K562 (cell line): ENCODE measurements around the gene IGSF21. TPM values are rescaled to one million over a fixed set of nuclear protein-coding genes. Genes with fewer than 3 reads are reported as not detected.
A peak's percentile ranks its signal among the peaks of the same experiment; 100 is the strongest.

Experiments
- ARID1B ChIP-seq: fragments of 450-650 bp; IDR thresholded peaks from 2 replicates; pipeline ENCODE4 v1.6.1; 2016; ENCODE audit warnings: antibody characterized with exemption, mild to moderate bottlenecking, inconsistent platforms
- CEBPB ChIP-seq: fragments of 450-650 bp; IDR thresholded peaks from 2 replicates; pipeline ENCODE4 v1.6.1; 2016; ENCODE audit warnings: missing genetic modification characterization, missing compliant biosample characterization
- GABPA ChIP-seq: fragments of 200-800 bp; sonication (Bioruptor generic); conservative IDR thresholded peaks from 2 replicates; pipeline ENCODE4 v1.6.1; 2016; ENCODE audit warnings: low read depth, missing genetic modification characterization, missing compliant biosample characterization
- HDAC2 ChIP-seq: fragments of 450-650 bp; IDR thresholded peaks from 2 replicates; pipeline ENCODE4 v1.6.1; 2016; ENCODE audit warnings: mild to moderate bottlenecking
- HMG20A ChIP-seq: fragments of 450-650 bp; formaldehyde crosslinking; conservative IDR thresholded peaks from 2 replicates; pipeline ENCODE4 v1.4.0; 2020; ENCODE audit warnings: mild to moderate bottlenecking, mixed read lengths
- ILK ChIP-seq: fragments of 450-650 bp; IDR thresholded peaks from 2 replicates; pipeline ENCODE4 v1.6.1; 2016; ENCODE audit warnings: missing genetic modification characterization, low read depth, mild to moderate bottlenecking, missing compliant biosample characterization, moderate library complexity, borderline replicate concordance
- KLF13 ChIP-seq: fragments of 450-650 bp; IDR thresholded peaks from 2 replicates; pipeline ENCODE4 v1.6.1; 2016; ENCODE audit warnings: missing genetic modification characterization, low read depth, mild to moderate bottlenecking, missing compliant biosample characterization, moderate library complexity, borderline replicate concordance
- KLF16 ChIP-seq: IDR thresholded peaks from 2 replicates; pipeline ENCODE4 v1.6.1; 2016; ENCODE audit warnings: antibody characterized with exemption
- KLF6 ChIP-seq: fragments of 250-450 bp; sonication (Bioruptor Pico); IDR thresholded peaks from 2 replicates; pipeline ENCODE4 v1.4.0; 2020; ENCODE audit warnings: mild to moderate bottlenecking, moderate library complexity, borderline replicate concordance
- MIER1 ChIP-seq: fragments of 450-650 bp; IDR thresholded peaks from 2 replicates; pipeline ENCODE4 v1.6.1; 2016; ENCODE audit warnings: antibody characterized with exemption, mild to moderate bottlenecking, low read depth
- MYC ChIP-seq, 2 experiments: fragments of 250-450 bp in 1 of 2; sonication (Bioruptor Pico) in 1 of 2; IDR thresholded peaks; 2 replicates each; pipeline versions ENCODE4 v1.5.1 to v1.6.1; 2012 to 2021; ENCODE audit warnings: low read depth in 2 of 2, borderline replicate concordance in 1 of 2, improper control_type of control experiment in 1 of 2, low read length in 1 of 2, mild to moderate bottlenecking in 1 of 2, moderate library complexity in 1 of 2
- NR2C2 ChIP-seq, 2 experiments: fragments of 200-800 bp in 1 of 2; sonication (Bioruptor generic) in 1 of 2; sonication (generic) in 1 of 2; formaldehyde crosslinking in 1 of 2; IDR thresholded peaks; 2 replicates each; pipeline versions ENCODE4 v1.6.1 to v1.8.0; 2016 to 2022; ENCODE audit warnings: mild to moderate bottlenecking in 1 of 2, missing compliant biosample characterization in 1 of 2, missing genetic modification characterization in 1 of 2, missing genetic modification reagents in 1 of 2
- PHTF2 ChIP-seq: fragments of 250-450 bp; sonication (Bioruptor Pico); IDR thresholded peaks from 2 replicates; pipeline ENCODE4 v1.5.0; 2021; ENCODE audit warnings: mild to moderate bottlenecking
- RAD21 ChIP-seq, 2 experiments: fragments of 250-450 bp in 1 of 2; fragments of 450-650 bp in 1 of 2; sonication (Bioruptor Pico) in 1 of 2; formaldehyde crosslinking in 1 of 2; IDR thresholded peaks in 1 of 2; conservative IDR thresholded peaks in 1 of 2; 2 replicates each; pipeline versions ENCODE4 v1.4.0 to v1.8.0; 2020 to 2022; ENCODE audit warnings: mild to moderate bottlenecking in 2 of 2, moderate library complexity in 1 of 2
- SOX6 ChIP-seq: fragments of 450-650 bp; IDR thresholded peaks from 2 replicates; pipeline ENCODE4 v1.6.1; 2014; ENCODE audit warnings: mild to moderate bottlenecking
- TEAD1 ChIP-seq, 2 experiments: fragments of 450-650 bp in 1 of 2; sonication (generic) in 1 of 2; formaldehyde crosslinking; IDR thresholded peaks; 2 replicates each; pipeline versions ENCODE4 v1.4.0 to v1.8.0; 2020 to 2022; ENCODE audit warnings: mild to moderate bottlenecking in 2 of 2, missing genetic modification reagents in 1 of 2
- ZKSCAN3 ChIP-seq: fragments of 250-450 bp; sonication (Bioruptor Pico); IDR thresholded peaks from 2 replicates; pipeline ENCODE4 v1.4.0; 2020
- ZNF197 ChIP-seq: fragments of 200-800 bp; sonication (Bioruptor generic); IDR thresholded peaks from 2 replicates; pipeline ENCODE4 v1.6.1; 2016; ENCODE audit warnings: low read depth, missing genetic modification characterization, missing compliant biosample characterization
- ZNF212 ChIP-seq: fragments of 450-650 bp; formaldehyde crosslinking; IDR thresholded peaks from 2 replicates; pipeline ENCODE4 v1.4.0; 2020; ENCODE audit warnings: mild to moderate bottlenecking
- ZNF77 ChIP-seq: fragments of 250-450 bp; sonication (Bioruptor Pico); IDR thresholded peaks from 2 replicates; pipeline ENCODE4 v1.5.0; 2020
- ZSCAN32 ChIP-seq: fragments of 450-650 bp; formaldehyde crosslinking; IDR thresholded peaks from 2 replicates; pipeline ENCODE4 v1.4.0; 2020; ENCODE audit warnings: mild to moderate bottlenecking, moderate library complexity
- ZZZ3 ChIP-seq: fragments of 450-650 bp; IDR thresholded peaks from 2 replicates; pipeline ENCODE4 v1.6.1; 2016; ENCODE audit warnings: antibody characterized with exemption, mild to moderate bottlenecking, moderate library complexity
- polyA plus RNA-seq, 8 experiments: library from polyadenylated mRNA; depleted of rRNA in 4 of 8; stranded (reverse) in 5 of 8; unstranded in 3 of 8; fragments of >200 nt; fragmentation: Nextera tagmentation in 2 of 8; fragmentation: Illumina TruSeq in 1 of 8; extraction: Ambion mirVana in 2 of 8; extraction: Trizol in 1 of 8; gene quantifications; 2 replicates each; pipeline versions ENCODE4 v1.2.1 to v1.2.3, GENCODE V29; 2011 to 2014; ENCODE audit warnings: inconsistent platforms in 1 of 8, missing spikeins in 1 of 8
- total RNA-seq, 7 experiments: library from RNA; depleted of rRNA in 6 of 7; stranded (reverse); fragments of >200 nt in 6 of 7; fragmentation: Illumina TruSeq in 2 of 7; extraction: Trizol in 2 of 7; gene quantifications; 2 replicates each; pipeline versions ENCODE4 v1.2.1 to v1.2.3, GENCODE V29; 2011 to 2021; ENCODE audit warnings: low replicate concordance in 1 of 7
- TF ChIP-seq, protein P1 (sequence below): fragments of 250-450 bp; sonication (Bioruptor Pico); IDR thresholded peaks from 2 replicates; pipeline ENCODE4 v1.8.0; 2022; ENCODE audit warnings: moderate library complexity, mild to moderate bottlenecking, inconsistent platforms
- TF ChIP-seq, protein P2 (sequence below): fragments of 450-650 bp; conservative IDR thresholded peaks from 2 replicates; pipeline ENCODE4 v1.6.1; 2016; ENCODE audit warnings: missing genetic modification characterization, low read depth, mild to moderate bottlenecking, missing compliant biosample characterization, moderate library complexity
- TF ChIP-seq, protein P3 (sequence below), 2 experiments: fragments of 200-800 bp in 1 of 2; sonication (Bioruptor generic) in 1 of 2; sonication (generic) in 1 of 2; formaldehyde crosslinking in 1 of 2; IDR thresholded peaks in 1 of 2; conservative IDR thresholded peaks in 1 of 2; 2 replicates each; pipeline versions ENCODE4 v1.5.0 to v1.6.1; 2016 to 2020; ENCODE audit warnings: missing compliant biosample characterization in 1 of 2, missing genetic modification characterization in 1 of 2, missing genetic modification reagents in 1 of 2

The IGSF21 gene
- total and polyA plus RNA-seq, 9 of the 15 experiments (the other 6 are each of a cell fraction or from before 2014, with no cell fraction given) = not detected

DNA sequence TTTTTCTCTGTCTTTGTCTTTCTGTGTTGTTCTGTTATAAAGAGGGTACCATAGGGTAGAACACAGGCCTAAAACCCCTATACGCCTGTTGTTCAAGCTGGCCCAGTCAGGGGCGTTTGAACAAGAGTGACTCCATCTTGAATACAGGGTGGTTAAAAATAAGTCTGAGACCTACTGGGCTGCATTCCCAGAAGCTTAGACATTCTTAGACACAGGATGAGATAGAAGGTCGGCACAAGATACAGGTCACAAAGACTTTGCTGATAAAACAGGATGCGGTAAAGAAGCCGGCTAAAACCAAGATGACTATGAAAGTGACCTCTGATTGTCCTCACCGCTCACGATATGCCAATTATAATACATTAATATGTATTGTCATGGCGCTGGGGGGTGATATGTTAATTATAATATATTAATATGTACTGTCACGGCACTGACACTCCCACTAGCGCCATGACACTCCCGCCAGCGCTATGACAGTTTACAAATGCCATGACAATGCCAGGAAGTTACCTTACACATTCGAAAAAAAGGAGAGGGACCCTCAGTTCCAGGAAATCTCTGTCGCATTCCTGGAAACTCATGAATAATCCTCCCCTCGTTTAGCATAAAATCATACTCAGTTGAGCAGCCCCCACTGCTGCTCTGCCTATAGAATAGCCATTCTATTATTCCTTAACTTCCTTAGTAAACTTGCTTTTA lies 314.6 kb downstream of the IGSF21 start (continued):
- peak; percentile 97 for TF ChIP-seq ILK (tag)
- TF ChIP-seq ARID1B = 0 out of 2 replicates have a peak, but pooled peaks have one; percentile 26
- TF ChIP-seq RAD21 (CRISPR knock-in tag; conservative IDR thresholded peaks at IDR 0.05 in 1 of 2, IDR thresholded peaks at IDR 0.05 in 1 of 2) = peak in 1 of 2 experiments; percentile 77; a peak in 2 of 4 replicates
- no peak for TF ChIP-seq ZZZ3
- no peak for TF ChIP-seq NR2C2 (CRISPR knock-in tag; IDR thresholded peaks at IDR 0.05)
- peak; percentile 94 for TF ChIP-seq NR2C2 (tag; IDR thresholded peaks at IDR 0.05)
- TF ChIP-seq CEBPB (tag) = 0 out of 2 replicates have a peak, but pooled peaks have one; percentile 11
- TF ChIP-seq MYC (IDR thresholded peaks at IDR 0.05; ENCODE audit: low read depth, low read length) = no peak
- peak; percentile 100 for TF ChIP-seq MYC (CRISPR knock-in tag; IDR thresholded peaks at IDR 0.05; ENCODE audit: borderline replicate concordance, low read depth)
- TF ChIP-seq HDAC2 = peak; percentile 25; the same call in 1 of the 2 replicates
- peak; percentile 100 for TF ChIP-seq KLF6
- TF ChIP-seq, protein P1, sequence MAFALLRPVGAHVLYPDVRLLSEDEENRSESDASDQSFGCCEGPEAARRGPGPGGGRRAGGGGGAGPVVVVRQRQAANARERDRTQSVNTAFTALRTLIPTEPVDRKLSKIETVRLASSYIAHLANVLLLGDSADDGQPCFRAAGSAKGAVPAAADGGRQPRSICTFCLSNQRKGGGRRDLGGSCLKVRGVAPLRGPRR (CRISPR knock-in tag) = peak; percentile 95; the same call in 1 of the 2 replicates
- peak; percentile 90 for TF ChIP-seq ZNF77 (CRISPR knock-in tag)
- TF ChIP-seq MIER1 = no peak
- TF ChIP-seq GABPA (tag) = peak; percentile 86
- peak; percentile 98 for TF ChIP-seq ZSCAN32 (CRISPR knock-in tag)
- peak; percentile 76 for TF ChIP-seq SOX6
- TF ChIP-seq ZNF197 (CRISPR knock-in tag) = peak; percentile 100
- no peak for TF ChIP-seq KLF16
- TF ChIP-seq, protein P2, sequence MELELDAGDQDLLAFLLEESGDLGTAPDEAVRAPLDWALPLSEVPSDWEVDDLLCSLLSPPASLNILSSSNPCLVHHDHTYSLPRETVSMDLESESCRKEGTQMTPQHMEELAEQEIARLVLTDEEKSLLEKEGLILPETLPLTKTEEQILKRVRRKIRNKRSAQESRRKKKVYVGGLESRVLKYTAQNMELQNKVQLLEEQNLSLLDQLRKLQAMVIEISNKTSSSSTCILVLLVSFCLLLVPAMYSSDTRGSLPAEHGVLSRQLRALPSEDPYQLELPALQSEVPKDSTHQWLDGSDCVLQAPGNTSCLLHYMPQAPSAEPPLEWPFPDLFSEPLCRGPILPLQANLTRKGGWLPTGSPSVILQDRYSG (tag) = peak; percentile 100
- TF ChIP-seq PHTF2 (CRISPR knock-in tag) = peak; percentile 97
- TF ChIP-seq KLF13 (tag) = peak; percentile 92
- TF ChIP-seq HMG20A = peak; percentile 99
- TF ChIP-seq, protein P3, sequence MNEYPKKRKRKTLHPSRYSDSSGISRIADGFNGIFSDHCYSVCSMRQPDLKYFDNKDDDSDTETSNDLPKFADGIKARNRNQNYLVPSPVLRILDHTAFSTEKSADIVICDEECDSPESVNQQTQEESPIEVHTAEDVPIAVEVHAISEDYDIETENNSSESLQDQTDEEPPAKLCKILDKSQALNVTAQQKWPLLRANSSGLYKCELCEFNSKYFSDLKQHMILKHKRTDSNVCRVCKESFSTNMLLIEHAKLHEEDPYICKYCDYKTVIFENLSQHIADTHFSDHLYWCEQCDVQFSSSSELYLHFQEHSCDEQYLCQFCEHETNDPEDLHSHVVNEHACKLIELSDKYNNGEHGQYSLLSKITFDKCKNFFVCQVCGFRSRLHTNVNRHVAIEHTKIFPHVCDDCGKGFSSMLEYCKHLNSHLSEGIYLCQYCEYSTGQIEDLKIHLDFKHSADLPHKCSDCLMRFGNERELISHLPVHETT (CRISPR knock-in tag; conservative IDR thresholded peaks at IDR 0.05 in 1 of 2, IDR thresholded peaks at IDR 0.05 in 1 of 2) = peak in 1 of 2 experiments; percentile 100; a peak in 2 of 4 replicates
- TF ChIP-seq TEAD1 (CRISPR knock-in tag; IDR thresholded peaks at IDR 0.05) = peak in 1 of 2 experiments; percentile 100; a peak in 2 of 4 replicates
- peak; percentile 98 for TF ChIP-seq ZKSCAN3 (CRISPR knock-in tag)
- TF ChIP-seq ZNF212 (CRISPR knock-in tag) = peak; percentile 100
